GM12874 (cell line): Measurements from ENCODE around the gene ELMO1.

Experiments used
- TF ChIP-seq, protein P1 (sequence below): IDR thresholded peaks from 2 replicates; pipeline ENCODE4 v1.5.1; 2011; ENCODE audit warnings: low read depth, mild to moderate bottlenecking, control low read depth, low read length, moderate library complexity; ENCODE audit not compliant: insufficient read depth

ELMO1 gene

DNA sequence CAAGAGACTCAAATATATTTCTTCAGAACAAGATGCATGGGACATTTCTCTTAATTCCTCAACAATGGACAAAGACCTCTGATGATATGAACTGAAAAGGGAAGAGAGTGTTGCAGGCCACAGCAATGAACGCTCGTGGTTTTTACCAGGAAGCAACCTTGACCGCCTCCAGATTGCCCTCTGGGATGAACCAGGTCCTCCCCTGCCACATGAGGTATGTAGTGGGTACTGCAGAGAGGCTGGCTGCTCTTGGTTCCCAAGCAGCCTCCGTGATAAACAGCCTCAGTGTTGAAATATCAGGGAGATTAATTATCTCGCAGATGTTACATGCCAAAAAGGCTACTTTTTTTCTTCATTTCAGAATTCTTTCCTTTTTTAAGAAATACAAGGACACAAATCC, 338.8 kb downstream of the ELMO1 start:
- TF ChIP-seq, protein P1, sequence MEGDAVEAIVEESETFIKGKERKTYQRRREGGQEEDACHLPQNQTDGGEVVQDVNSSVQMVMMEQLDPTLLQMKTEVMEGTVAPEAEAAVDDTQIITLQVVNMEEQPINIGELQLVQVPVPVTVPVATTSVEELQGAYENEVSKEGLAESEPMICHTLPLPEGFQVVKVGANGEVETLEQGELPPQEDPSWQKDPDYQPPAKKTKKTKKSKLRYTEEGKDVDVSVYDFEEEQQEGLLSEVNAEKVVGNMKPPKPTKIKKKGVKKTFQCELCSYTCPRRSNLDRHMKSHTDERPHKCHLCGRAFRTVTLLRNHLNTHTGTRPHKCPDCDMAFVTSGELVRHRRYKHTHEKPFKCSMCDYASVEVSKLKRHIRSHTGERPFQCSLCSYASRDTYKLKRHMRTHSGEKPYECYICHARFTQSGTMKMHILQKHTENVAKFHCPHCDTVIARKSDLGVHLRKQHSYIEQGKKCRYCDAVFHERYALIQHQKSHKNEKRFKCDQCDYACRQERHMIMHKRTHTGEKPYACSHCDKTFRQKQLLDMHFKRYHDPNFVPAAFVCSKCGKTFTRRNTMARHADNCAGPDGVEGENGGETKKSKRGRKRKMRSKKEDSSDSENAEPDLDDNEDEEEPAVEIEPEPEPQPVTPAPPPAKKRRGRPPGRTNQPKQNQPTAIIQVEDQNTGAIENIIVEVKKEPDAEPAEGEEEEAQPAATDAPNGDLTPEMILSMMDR = no peak

DNA sequence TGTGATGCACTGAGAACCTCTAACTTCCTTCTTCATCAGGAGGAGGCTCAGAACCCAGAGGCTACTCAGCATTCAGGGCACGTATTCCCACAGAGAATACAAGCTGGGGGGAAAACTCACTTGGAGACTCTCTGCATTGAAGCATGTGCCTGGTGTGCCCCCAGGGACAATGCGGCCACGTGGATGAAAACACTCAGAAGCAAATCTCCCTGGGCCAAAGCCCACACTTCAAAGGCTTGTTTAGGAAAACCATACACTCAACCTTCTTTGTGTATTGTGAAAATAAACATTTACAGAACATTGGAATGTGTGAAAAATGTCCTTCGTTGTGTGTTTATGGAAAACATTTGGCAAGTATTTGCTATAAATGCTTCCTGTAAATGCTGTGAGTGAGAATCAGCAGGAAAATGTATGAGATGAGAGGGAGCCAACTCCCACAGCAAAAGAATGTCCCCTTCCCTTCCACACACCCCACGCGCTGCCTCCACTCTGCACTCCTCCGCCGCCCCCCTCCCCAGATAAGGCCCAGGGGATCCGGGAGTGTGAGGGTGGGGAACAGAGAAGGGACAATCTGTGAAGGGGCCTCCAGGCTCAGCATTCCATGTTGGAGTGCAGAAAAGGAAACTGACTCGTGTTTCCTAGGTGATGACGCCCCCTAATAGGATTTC, 339.5 kb downstream of the ELMO1 start:
- TF ChIP-seq, protein P1 = no peak

DNA sequence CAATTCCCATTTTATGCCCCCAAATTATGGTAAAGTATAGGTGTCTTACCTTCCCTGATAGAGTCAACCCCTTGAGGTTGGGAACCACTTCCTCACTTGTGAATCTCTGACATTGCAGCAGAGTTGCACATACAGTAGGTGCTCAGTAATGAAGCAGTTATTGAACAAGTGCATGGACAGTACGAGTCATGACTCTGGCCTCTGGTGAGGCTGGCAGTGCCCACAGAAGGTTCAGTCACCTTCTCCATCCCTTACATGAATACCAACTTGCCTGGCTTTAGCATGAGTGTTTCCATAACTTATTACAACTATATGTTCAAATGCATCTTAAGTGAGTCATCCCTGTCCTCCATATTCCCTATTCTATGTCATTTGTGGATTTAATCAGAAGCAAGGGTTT, 340.0 kb downstream of the ELMO1 start:
- TF ChIP-seq, protein P1 = no peak

DNA sequence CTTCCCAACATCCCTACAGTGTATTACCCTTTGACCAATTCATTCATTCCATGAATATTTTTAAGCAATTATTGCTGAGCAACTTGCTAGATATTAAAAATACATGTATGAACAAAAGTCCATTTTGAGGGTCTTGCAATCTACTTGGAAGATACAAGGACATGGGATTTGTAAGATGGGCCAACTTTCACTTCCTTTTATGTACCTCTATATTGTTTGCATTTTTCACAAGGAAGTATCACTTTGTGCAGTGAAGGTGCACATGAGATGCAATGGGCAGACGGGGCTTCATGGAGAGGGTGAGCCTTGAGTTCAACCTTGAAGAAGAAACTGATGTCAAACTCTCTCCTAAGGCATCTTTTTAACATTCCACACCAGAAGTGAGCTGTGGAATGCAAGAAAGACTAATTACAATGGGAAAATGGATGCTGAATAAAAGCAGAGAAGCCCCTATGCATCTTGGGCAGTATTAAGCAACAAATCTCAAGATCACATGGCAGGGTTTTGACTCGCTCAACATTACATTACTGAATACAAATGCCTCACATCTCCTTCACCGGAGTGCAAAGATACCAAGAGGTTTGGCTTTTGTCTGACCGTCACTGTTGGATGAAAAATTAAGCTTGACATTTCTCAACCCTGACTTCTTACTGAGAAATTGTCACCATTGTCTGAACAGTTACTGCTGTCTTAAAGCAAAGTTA, 341.5 kb downstream of the ELMO1 start:
- TF ChIP-seq, protein P1 = no peak

DNA sequence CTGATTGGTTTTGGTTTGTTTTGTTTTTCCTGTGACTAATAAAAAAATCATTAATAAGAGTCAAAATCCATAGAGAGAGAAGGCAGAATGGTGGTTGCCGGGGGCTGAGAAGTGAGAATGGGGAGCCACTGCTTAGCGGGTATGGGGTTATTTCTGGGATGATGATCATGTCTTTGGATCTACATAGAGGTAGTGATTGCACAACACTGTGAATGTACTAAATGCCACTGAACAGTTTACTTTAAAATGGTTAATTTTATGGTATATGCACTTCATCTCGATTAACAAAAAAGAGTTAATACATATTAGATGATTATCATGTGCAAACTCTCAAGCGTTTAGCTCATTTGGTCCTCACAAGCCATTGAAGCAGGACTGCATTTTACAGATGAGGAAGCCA, 342.9 kb downstream of the ELMO1 start:
- TF ChIP-seq, protein P1 = no peak

DNA sequence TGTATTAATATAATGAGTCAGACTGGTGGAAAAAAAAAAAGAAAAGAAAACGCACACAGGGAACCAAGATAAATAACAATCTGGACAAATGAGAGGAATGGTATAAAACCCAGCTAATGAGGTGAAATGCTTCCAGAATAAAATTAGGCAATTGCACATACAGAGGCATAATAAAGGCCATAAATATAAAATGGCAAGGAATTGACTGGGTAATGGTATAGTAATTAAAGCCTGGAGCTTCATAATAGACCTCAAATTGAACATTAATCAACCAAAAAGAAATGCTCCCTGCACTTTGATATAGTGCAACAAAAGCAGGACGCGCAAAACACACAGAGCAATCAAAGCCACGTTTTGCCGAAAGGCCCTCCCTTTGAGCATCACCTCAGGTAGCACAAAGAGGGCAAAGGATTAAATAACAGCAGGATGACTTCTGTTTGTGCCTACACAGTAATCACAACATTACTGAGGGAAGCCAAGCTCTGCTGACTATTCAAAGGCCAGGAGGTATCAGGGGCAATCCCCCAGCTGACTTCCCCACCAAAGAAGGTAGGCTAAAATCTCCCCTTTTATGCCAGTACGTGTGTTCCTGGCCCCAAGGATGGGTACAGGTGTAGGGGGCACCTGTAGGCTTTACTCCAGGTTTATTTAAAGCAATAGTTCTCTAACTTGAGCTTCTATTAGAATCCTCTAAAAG, 343.7 kb downstream of the ELMO1 start:
- TF ChIP-seq, protein P1 = no peak

- TF ChIP-seq, protein P1 = no peak
These were observed 346.0 kb downstream of the ELMO1 start for GRCh38 chr7:37102518-37103137.
